Measurements from ENCODE around the gene SMIM27. TPM values are rescaled to one million over a fixed set of nuclear protein-coding genes. Genes with fewer than 3 reads are reported as not detected.

Gene SMIM27
- total and polyA plus RNA-seq, 2 of the 8 experiments (the other 6 are each of a cell fraction or from before 2014, with no cell fraction given), result 3.6 to 18.1 TPM

GRCh38 chr9:32526707-32527048 lies 25.4 kb upstream of the SMIM27 start (continued):
- TF ChIP-seq BRCA1 (IDR thresholded peaks at IDR 0.05; ENCODE audit: low read depth, low read length) (no peak), SIRT6 (IDR thresholded peaks at IDR 0.05; ENCODE audit: low read length) (no peak), RAD21 (IDR thresholded peaks at IDR 0.05 in 1 of 2, conservative IDR thresholded peaks at IDR 0.05 in 1 of 2; ENCODE audit: low read depth in 2 of 2, low read length in 2 of 2) (no peak)

Data from H1 (cell line).